Lung (tissue), 12 donors: ENCODE results near the gene RAP1A. TPM values are rescaled to one million over a fixed set of nuclear protein-coding genes. Genes with fewer than 3 reads are reported as not detected.

Source experiments
- ATAC-seq: fragments of 200-7000 bp; cut with Tn5 transposase; one replicate; pipeline ENCODE4 v1.9.1; 2020; ENCODE audit warnings: moderate number of reproducible peaks; ENCODE audit not compliant: insufficient read depth, low FRiP score
- DNase-seq, 3 donors: peaks; one replicate each; pipeline ENCODE4 v3.0.0-alpha.2; 2013 to 2017
- H3K27ac ChIP-seq, 2 donors: one replicate each; pipeline ENCODE4 v1.5.1; 2013; ENCODE audit warnings: mild to moderate bottlenecking in 2 of 2, moderate library complexity in 2 of 2, control low read depth in 1 of 2, inconsistent platforms in 1 of 2, low read depth in 1 of 2, low read length in 1 of 2
- H3K27me3 ChIP-seq, 3 donors: one replicate each; pipeline ENCODE4 v1.5.1; 2013; ENCODE audit warnings: low read length in 2 of 3; ENCODE audit not compliant: control insufficient read depth in 3 of 3, insufficient read depth in 3 of 3
- H3K36me3 ChIP-seq, 4 donors: one replicate each; pipeline ENCODE4 v1.5.1; 2013; ENCODE audit warnings: low read length in 4 of 4, mild to moderate bottlenecking in 1 of 4, moderate library complexity in 1 of 4; ENCODE audit not compliant: control insufficient read depth in 4 of 4, insufficient read depth in 4 of 4
- H3K4me1 ChIP-seq, 5 donors: one replicate each; pipeline ENCODE4 v1.5.1; 2013; ENCODE audit warnings: low read length in 5 of 5, mild to moderate bottlenecking in 2 of 5, moderate library complexity in 1 of 5; ENCODE audit not compliant: control insufficient read depth in 5 of 5, insufficient read depth in 5 of 5
- H3K4me3 ChIP-seq: one replicate; pipeline ENCODE4 v1.5.1; 2013; ENCODE audit warnings: mild to moderate bottlenecking, control low read depth, moderate library complexity
- H3K9ac ChIP-seq, 2 donors: one replicate each; pipeline ENCODE4 v1.5.1; 2013; ENCODE audit warnings: low read length in 2 of 2, control low read depth in 1 of 2; ENCODE audit not compliant: insufficient read depth in 1 of 2
- H3K9me3 ChIP-seq, 4 donors: one replicate each; pipeline ENCODE4 v1.5.1; 2013; ENCODE audit warnings: low read length in 3 of 4, mild to moderate bottlenecking in 1 of 4, moderate library complexity in 1 of 4; ENCODE audit not compliant: control insufficient read depth in 4 of 4, insufficient read depth in 3 of 4
- WGBS, 2 donors: extraction: QIAGEN DNeasy Blood & Tissue Kit; methylation state at CpG; one replicate each; pipeline ENCODE4 v1.1.7; 2013; 5-methylcytosine and 5-hydroxymethylcytosine counted together
- polyA plus RNA-seq, 2 donors: library from polyadenylated mRNA; stranded (reverse); fragments of 200-250 nt; gene quantifications; one replicate each; pipeline ENCODE4 v1.2.1, GENCODE V29; 2013
- total RNA-seq, 2 donors: library from RNA; depleted of rRNA in 1 of 2; stranded (reverse); fragments of >200 nt in 1 of 2; gene quantifications; one replicate each; pipeline ENCODE4 v1.2.1, GENCODE V29; 2014 to 2021
- TF ChIP-seq, protein P1 (sequence below): IDR thresholded peaks from 2 replicates; pipeline ENCODE4 v1.5.1; 2012; ENCODE audit warnings: mild to moderate bottlenecking; ENCODE audit errors: control extremely low read depth, extremely low read depth
- donor health status: control.
- donor health status: control.
- donor health status: Bipolar disorder and iron deficiency.
- donor health status: healthy.
- donor health status: DM: yes; HTN: yes; CAD: no.

Gene RAP1A
- total and polyA plus RNA-seq, 4 donors = 64.5 to 97.3 (median 77.6) TPM

GRCh38 chr1:111620441-111620971 lies 917 bp downstream of the RAP1A start:
- TF ChIP-seq, protein P1, sequence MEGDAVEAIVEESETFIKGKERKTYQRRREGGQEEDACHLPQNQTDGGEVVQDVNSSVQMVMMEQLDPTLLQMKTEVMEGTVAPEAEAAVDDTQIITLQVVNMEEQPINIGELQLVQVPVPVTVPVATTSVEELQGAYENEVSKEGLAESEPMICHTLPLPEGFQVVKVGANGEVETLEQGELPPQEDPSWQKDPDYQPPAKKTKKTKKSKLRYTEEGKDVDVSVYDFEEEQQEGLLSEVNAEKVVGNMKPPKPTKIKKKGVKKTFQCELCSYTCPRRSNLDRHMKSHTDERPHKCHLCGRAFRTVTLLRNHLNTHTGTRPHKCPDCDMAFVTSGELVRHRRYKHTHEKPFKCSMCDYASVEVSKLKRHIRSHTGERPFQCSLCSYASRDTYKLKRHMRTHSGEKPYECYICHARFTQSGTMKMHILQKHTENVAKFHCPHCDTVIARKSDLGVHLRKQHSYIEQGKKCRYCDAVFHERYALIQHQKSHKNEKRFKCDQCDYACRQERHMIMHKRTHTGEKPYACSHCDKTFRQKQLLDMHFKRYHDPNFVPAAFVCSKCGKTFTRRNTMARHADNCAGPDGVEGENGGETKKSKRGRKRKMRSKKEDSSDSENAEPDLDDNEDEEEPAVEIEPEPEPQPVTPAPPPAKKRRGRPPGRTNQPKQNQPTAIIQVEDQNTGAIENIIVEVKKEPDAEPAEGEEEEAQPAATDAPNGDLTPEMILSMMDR = no peak
- DNase-seq (peak in 2 of 3 donors; percentile 46 to 62), ATAC-seq (no peak)
- WGBS, 2 donors = 0% methylated on average over 12 of the region's 12 CpGs
- Histone ChIP-seq H3K27ac (peak overlapping the region; percentile 96 to 100), H3K9ac (peak overlapping the region; percentile 65 to 97), H3K27me3 (no peaks in the 10 kb centered on the region), H3K4me1 (peaks cover 2 to 32% (median 11%) of the 10 kb centered on the region in 5 donors), H3K36me3 (peaks cover 0 to 1% (median 0%) of the 10 kb centered on the region in 4 donors), H3K4me3 (peak overlapping the region; percentile 98), H3K9me3 (no peaks in the 10 kb centered on the region)

- H3K4me3 ChIP-seq = peak overlapping the region; percentile 98
- 53 to 55% methylated on average over 4 of the region's 4 CpGs for WGBS, 2 donors
- peak overlapping the region in 1 of 2 donors; percentile 100 for H3K27ac ChIP-seq
- ATAC-seq = no peak
- H3K9me3 ChIP-seq = no peaks in the 10 kb centered on the region
- TF ChIP-seq, protein P1 = no peak
- H3K4me1 ChIP-seq = peaks cover 2 to 29% (median 11%) of the 10 kb centered on the region in 5 donors
- no peaks in the 10 kb centered on the region for H3K27me3 ChIP-seq
- H3K9ac ChIP-seq = peak overlapping the region in 1 of 2 donors; percentile 97
- peaks cover 0 to 1% (median 0%) of the 10 kb centered on the region in 4 donors for H3K36me3 ChIP-seq
- DNase-seq = no peak
Measured at GRCh38 chr1:111621050-111621449, 1.5 kb downstream of the RAP1A start.

GRCh38 chr1:111622166-111622565 lies 2.6 kb downstream of the RAP1A start:
- TF ChIP-seq, protein P1 = no peak
- H3K4me1 ChIP-seq = peaks cover 2 to 35% (median 16%) of the 10 kb centered on the region in 5 donors
- H3K27ac ChIP-seq = peak overlapping the region; percentile 5 to 77
- no peaks in the 10 kb centered on the region for H3K9me3 ChIP-seq
- H3K4me3 ChIP-seq = no peak overlapping the region
- no peaks in the 10 kb centered on the region for H3K27me3 ChIP-seq
- no peak overlapping the region for H3K9ac ChIP-seq
- ATAC-seq (no peak), DNase-seq (no peak)
- H3K36me3 ChIP-seq = peaks cover 0 to 1% (median 0%) of the 10 kb centered on the region in 4 donors

DNA sequence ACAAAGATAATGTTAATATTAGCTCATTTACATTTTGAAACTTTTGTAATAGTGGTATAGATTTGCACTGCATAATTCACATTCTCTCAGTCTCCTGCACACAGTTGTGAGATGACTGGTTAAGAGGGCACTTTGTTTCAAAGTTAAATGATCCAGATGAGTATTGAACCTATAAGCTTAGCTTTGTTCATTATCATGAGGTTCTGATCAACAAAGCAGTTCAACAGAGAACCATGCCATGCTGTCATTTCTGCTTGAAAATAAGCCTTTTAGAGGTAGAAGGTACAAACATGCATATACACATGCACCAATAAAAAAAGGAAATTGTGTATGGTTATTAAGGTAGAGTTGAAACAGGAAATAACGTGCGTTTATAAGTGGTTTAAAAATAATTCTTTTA lies 4.8 kb downstream of the RAP1A start:
- Histone ChIP-seq H3K9me3 (no peaks in the 10 kb centered on the region), H3K27ac (no peak overlapping the region), H3K27me3 (no peaks in the 10 kb centered on the region), H3K36me3 (peaks cover 0 to 1% (median 0%) of the 10 kb centered on the region in 4 donors), H3K4me1 (peaks cover 0 to 29% (median 11%) of the 10 kb centered on the region in 5 donors), H3K4me3 (no peak overlapping the region), H3K9ac (no peak overlapping the region)
- DNase-seq = no peak
- TF ChIP-seq, protein P1 = no peak
- no peak for ATAC-seq
- WGBS, 2 donors = 37 to 54% methylated on average over 2 of the region's 2 CpGs
